Measurements from ENCODE around the gene HCN2.

HCN2 gene

GRCh38 chr19:576768-577438 is 12.8 kb upstream of the HCN2 start:
- TF ChIP-seq, protein P1, sequence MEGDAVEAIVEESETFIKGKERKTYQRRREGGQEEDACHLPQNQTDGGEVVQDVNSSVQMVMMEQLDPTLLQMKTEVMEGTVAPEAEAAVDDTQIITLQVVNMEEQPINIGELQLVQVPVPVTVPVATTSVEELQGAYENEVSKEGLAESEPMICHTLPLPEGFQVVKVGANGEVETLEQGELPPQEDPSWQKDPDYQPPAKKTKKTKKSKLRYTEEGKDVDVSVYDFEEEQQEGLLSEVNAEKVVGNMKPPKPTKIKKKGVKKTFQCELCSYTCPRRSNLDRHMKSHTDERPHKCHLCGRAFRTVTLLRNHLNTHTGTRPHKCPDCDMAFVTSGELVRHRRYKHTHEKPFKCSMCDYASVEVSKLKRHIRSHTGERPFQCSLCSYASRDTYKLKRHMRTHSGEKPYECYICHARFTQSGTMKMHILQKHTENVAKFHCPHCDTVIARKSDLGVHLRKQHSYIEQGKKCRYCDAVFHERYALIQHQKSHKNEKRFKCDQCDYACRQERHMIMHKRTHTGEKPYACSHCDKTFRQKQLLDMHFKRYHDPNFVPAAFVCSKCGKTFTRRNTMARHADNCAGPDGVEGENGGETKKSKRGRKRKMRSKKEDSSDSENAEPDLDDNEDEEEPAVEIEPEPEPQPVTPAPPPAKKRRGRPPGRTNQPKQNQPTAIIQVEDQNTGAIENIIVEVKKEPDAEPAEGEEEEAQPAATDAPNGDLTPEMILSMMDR (IDR thresholded peaks at IDR 0.05): no peak
- no peak overlapping the region for H3K27ac ChIP-seq
- no peak for DNase-seq
- no peak overlapping the region for H3K4me3 ChIP-seq
- intact Hi-C loops (cut with DNase I; ENCODE audit: low total_unique reads): no loop called here
- H3K9me3 ChIP-seq: no peaks in the 10 kb centered on the region
- H3K36me3 ChIP-seq: peaks cover 23 to 40% (median 27%) of the 10 kb centered on the region in 3 donors
- H3K4me1 ChIP-seq: peaks cover 0 to 44% (median 33%) of the 10 kb centered on the region in 4 donors
- H3K27me3 ChIP-seq: peaks cover 0 to 4% of the 10 kb centered on the region in 2 donors

GRCh38 chr19:577439-578392 is 12.0 kb upstream of the HCN2 start:
- TF ChIP-seq, protein P1 (IDR thresholded peaks at IDR 0.05): no peak
- intact Hi-C loops (cut with DNase I; ENCODE audit: low total_unique reads): no loop called here
- Histone ChIP-seq H3K4me1 (peaks cover 0 to 44% (median 33%) of the 10 kb centered on the region in 4 donors), H3K36me3 (peaks cover 32 to 48% (median 33%) of the 10 kb centered on the region in 3 donors), H3K4me3 (no peak overlapping the region), H3K9me3 (no peaks in the 10 kb centered on the region), H3K27me3 (peaks cover 0 to 7% of the 10 kb centered on the region in 2 donors), H3K27ac (no peak overlapping the region)
- DNase-seq: no peak

DNA sequence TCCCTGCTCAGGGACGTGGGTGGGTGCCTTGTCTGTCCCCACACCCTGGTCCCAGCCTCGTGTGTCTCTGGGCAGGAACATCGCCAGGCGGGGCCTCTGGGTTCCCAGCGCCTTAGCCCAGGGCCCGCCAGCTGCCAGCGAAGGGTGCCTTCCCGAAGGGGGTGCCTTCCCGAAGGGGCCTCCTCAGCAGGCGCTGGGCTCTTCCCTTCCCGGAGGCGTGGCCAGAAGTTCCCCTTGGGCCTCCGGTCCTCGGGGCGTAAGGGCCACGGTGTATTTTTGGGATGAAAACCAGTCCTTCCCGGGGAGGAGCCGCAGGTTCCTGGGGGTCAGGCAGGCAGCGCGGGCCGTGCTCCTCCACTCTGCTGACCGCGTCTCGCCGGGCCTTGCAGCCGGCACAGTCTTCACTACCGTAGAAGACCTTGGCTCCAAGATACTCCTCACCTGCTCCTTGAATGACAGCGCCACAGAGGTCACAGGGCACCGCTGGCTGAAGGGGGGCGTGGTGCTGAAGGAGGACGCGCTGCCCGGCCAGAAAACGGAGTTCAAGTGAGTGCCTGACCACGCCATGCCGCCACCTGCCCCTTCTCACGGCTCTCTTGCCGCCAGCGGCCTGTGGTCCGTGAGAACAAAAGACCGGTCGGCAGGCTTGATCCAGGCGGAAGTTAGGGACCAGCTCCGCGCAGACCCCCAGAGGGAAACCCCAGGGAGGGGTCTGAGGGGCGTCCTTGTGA is 10.4 kb upstream of the HCN2 start:
- intact Hi-C loops (cut with DNase I; ENCODE audit: low total_unique reads): no loop called here
- H3K4me1 ChIP-seq: peaks cover 0 to 35% (median 22%) of the 10 kb centered on the region in 4 donors
- DNase-seq: no peak
- no peak overlapping the region for H3K4me3 ChIP-seq
- H3K36me3 ChIP-seq: peaks cover 41 to 58% (median 41%) of the 10 kb centered on the region in 3 donors
- peaks cover 0 to 14% of the 10 kb centered on the region in 2 donors for H3K27me3 ChIP-seq
- no peaks in the 10 kb centered on the region for H3K9me3 ChIP-seq
- no peak overlapping the region for H3K27ac ChIP-seq
- TF ChIP-seq, protein P1 (IDR thresholded peaks at IDR 0.05): no peak

GRCh38 chr19:579842-580155 is 9.9 kb upstream of the HCN2 start:
- Histone ChIP-seq H3K9me3 (no peaks in the 10 kb centered on the region), H3K4me1 (peaks cover 0 to 31% (median 17%) of the 10 kb centered on the region in 4 donors), H3K27me3 (peaks cover 0 to 19% of the 10 kb centered on the region in 2 donors), H3K36me3 (peaks cover 41 to 58% (median 41%) of the 10 kb centered on the region in 3 donors), H3K4me3 (no peak overlapping the region), H3K27ac (no peak overlapping the region)
- DNase-seq: no peak
- intact Hi-C loops (cut with DNase I; ENCODE audit: low total_unique reads): no loop called here
- TF ChIP-seq, protein P1 (IDR thresholded peaks at IDR 0.05): no peak

- Histone ChIP-seq H3K27ac (no peak overlapping the region), H3K4me3 (no peak overlapping the region), H3K36me3 (peaks cover 41 to 58% (median 41%) of the 10 kb centered on the region in 3 donors), H3K9me3 (no peaks in the 10 kb centered on the region), H3K27me3 (peaks cover 0 to 23% of the 10 kb centered on the region in 2 donors), H3K4me1 (peaks cover 0 to 26% (median 12%) of the 10 kb centered on the region in 4 donors)
- intact Hi-C loops (cut with DNase I; ENCODE audit: low total_unique reads): no loop called here
- DNase-seq: no peak
- TF ChIP-seq, protein P1 (IDR thresholded peaks at IDR 0.05): no peak
Measured at GRCh38 chr19:580274-580835, 9.3 kb upstream of the HCN2 start.
